Measurements from ENCODE around the gene MEF2C. TPM values are rescaled to one million over a fixed set of nuclear protein-coding genes. Genes with fewer than 3 reads are reported as not detected.

MEF2C gene
- total RNA-seq, 2 donors from 2014 or later, result 13.9 to 44.0 TPM

- H3K27me3 ChIP-seq (replicated peaks; ENCODE audit: insufficient read depth), result no peaks in the 10 kb centered on the region
- 73% methylated on average over 1 of the region's 1 CpG for WGBS
Observed at GRCh38 chr5:88716101-88716500, 166.9 kb downstream of the MEF2C start.

GRCh38 chr5:88715503-88715902 lies 167.5 kb downstream of the MEF2C start:
- 79% methylated on average over 3 of the region's 3 CpGs for WGBS
- no peak for TF ChIP-seq POLR2A (IDR thresholded peaks at IDR 0.05)
- TF ChIP-seq POLR2AphosphoS5 (IDR thresholded peaks at IDR 0.05), result no peak
- no peak for TF ChIP-seq CTCF (IDR thresholded peaks at IDR 0.05)

More at GRCh38 chr5:88716101-88716500, 166.9 kb downstream of the MEF2C start:
- H3K36me3 ChIP-seq, result no peaks in the 10 kb centered on the region
- no peak overlapping the region for H3K4me3 ChIP-seq
- no peak overlapping the region for H3K27ac ChIP-seq
- TF ChIP-seq POLR2AphosphoS5 (IDR thresholded peaks at IDR 0.05), result no peak
- no peak for TF ChIP-seq POLR2A (IDR thresholded peaks at IDR 0.05)
- no peak for TF ChIP-seq CTCF (IDR thresholded peaks at IDR 0.05)
- no peaks in the 10 kb centered on the region for H3K9me3 ChIP-seq
- DNase-seq (ENCODE audit: low spot score), result no peak
- H3K4me1 ChIP-seq (replicated peaks), result no peaks in the 10 kb centered on the region
- intact Hi-C loops (cut with DNase I), result no loop called here

GRCh38 chr5:88713818-88714217 lies 169.2 kb downstream of the MEF2C start:
- 80% methylated on average over 2 of the region's 2 CpGs for WGBS
- H3K4me3 ChIP-seq, result no peak overlapping the region
- H3K27ac ChIP-seq, result no peak overlapping the region
- H3K27me3 ChIP-seq (replicated peaks; ENCODE audit: insufficient read depth), result no peaks in the 10 kb centered on the region
- intact Hi-C loops (cut with DNase I), result no loop called here
- no peaks in the 10 kb centered on the region for H3K9me3 ChIP-seq
- no peak for TF ChIP-seq POLR2A (IDR thresholded peaks at IDR 0.05)
- DNase-seq (ENCODE audit: low spot score), result no peak
- H3K36me3 ChIP-seq, result no peaks in the 10 kb centered on the region
- no peaks in the 10 kb centered on the region for H3K4me1 ChIP-seq (replicated peaks)

More at GRCh38 chr5:88715503-88715902, 167.5 kb downstream of the MEF2C start:
- H3K27ac ChIP-seq, result no peak overlapping the region
- H3K36me3 ChIP-seq, result no peaks in the 10 kb centered on the region
- DNase-seq (ENCODE audit: low spot score), result no peak
- intact Hi-C loops (cut with DNase I), result no loop called here
- no peaks in the 10 kb centered on the region for H3K4me1 ChIP-seq (replicated peaks)
- H3K9me3 ChIP-seq, result no peaks in the 10 kb centered on the region
- H3K27me3 ChIP-seq (replicated peaks; ENCODE audit: insufficient read depth), result no peaks in the 10 kb centered on the region
- no peak overlapping the region for H3K4me3 ChIP-seq

- intact Hi-C loops (cut with DNase I), result no loop called here
- no peaks in the 10 kb centered on the region for H3K4me1 ChIP-seq (replicated peaks)
- no peak overlapping the region for H3K4me3 ChIP-seq
- no peaks in the 10 kb centered on the region for H3K9me3 ChIP-seq
- 83% methylated on average over 2 of the region's 2 CpGs for WGBS
- no peaks in the 10 kb centered on the region for H3K36me3 ChIP-seq
- no peak for DNase-seq (ENCODE audit: low spot score)
- no peaks in the 10 kb centered on the region for H3K27me3 ChIP-seq (replicated peaks; ENCODE audit: insufficient read depth)
- H3K27ac ChIP-seq, result no peak overlapping the region
- TF ChIP-seq POLR2A (IDR thresholded peaks at IDR 0.05), result no peak
- no peak for TF ChIP-seq POLR2AphosphoS5 (IDR thresholded peaks at IDR 0.05)
- TF ChIP-seq CTCF (IDR thresholded peaks at IDR 0.05), result no peak
Observed at GRCh38 chr5:88708682-88709398, 174.1 kb downstream of the MEF2C start.

- no peaks in the 10 kb centered on the region for H3K9me3 ChIP-seq
- H3K27me3 ChIP-seq (replicated peaks; ENCODE audit: insufficient read depth), result no peaks in the 10 kb centered on the region
- DNase-seq (ENCODE audit: low spot score), result no peak
- intact Hi-C loops (cut with DNase I), result no loop called here
- TF ChIP-seq POLR2AphosphoS5 (IDR thresholded peaks at IDR 0.05) (no peak), POLR2A (IDR thresholded peaks at IDR 0.05) (no peak), CTCF (IDR thresholded peaks at IDR 0.05) (no peak)
- no peak overlapping the region for H3K27ac ChIP-seq
- no peak overlapping the region for H3K4me3 ChIP-seq
- no peaks in the 10 kb centered on the region for H3K4me1 ChIP-seq (replicated peaks)
- no peaks in the 10 kb centered on the region for H3K36me3 ChIP-seq
- WGBS, result 94% methylated on average over 1 of the region's 1 CpG
Observed at GRCh38 chr5:88708021-88708420, 175.0 kb downstream of the MEF2C start.
